Forelimb muscle (tissue), 1 donor: Measurements from ENCODE around the gene TMEM270. TPM values are rescaled to one million over a fixed set of nuclear protein-coding genes. Genes with fewer than 3 reads are reported as not detected.
"Not testable (repeated sequence)": the region's sequence is repeated elsewhere in the genome, so short reads cannot be mapped to it uniquely, and the experiment has no call there.

Experiments
- DNase-seq: peaks from one replicate; pipeline ENCODE4 v3.0.0-alpha.2; 2013; ENCODE audit warnings: low read depth
- polyA plus RNA-seq: library from polyadenylated mRNA; unstranded; fragments of 120-200 nt; gene quantifications from one replicate; pipeline ENCODE4 v1.2.1, GENCODE V29; 2013; ENCODE audit not compliant: insufficient read length

Gene TMEM270, protein sequence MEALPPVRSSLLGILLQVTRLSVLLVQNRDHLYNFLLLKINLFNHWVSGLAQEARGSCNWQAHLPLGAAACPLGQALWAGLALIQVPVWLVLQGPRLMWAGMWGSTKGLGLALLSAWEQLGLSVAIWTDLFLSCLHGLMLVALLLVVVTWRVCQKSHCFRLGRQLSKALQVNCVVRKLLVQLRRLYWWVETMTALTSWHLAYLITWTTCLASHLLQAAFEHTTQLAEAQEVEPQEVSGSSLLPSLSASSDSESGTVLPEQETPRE
- polyA plus RNA-seq: not detected

DNA sequence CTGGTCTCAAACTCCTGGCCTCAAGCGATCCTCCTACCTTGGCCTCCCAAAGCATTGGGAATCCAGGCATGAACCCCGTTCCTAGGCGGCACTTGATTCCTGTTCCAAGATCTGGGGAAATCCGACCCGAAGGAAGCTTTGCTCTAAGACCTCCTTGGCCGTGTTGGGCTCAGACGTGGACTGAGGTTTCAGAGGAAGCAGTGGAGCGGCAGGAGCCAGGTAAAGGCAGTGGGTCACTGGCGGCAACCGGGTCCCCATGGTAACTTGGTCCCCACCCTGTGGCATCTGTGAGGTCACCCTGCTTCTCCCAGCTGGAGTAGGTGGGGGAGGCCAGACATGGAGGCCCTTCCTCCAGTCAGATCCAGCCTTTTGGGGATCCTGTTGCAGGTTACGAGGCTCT lies at the start of gene TMEM270:
Gene TMEM270, plus strand, starts transcription at position 301 of the 400 bp plus-strand sequence. Its CDS starts 36 bp downstream, at position 337.
- no peak for DNase-seq

- DNase-seq: no peak
Measured at GRCh38 chr7:73811760-73812168, 49.2 kb upstream of the TMEM270 start.

- no peak for DNase-seq
Measured at GRCh38 chr7:73812996-73813395, 48.0 kb upstream of the TMEM270 start.

- DNase-seq: no peak
Measured at GRCh38 chr7:73815436-73815835, 45.5 kb upstream of the TMEM270 start.

DNA sequence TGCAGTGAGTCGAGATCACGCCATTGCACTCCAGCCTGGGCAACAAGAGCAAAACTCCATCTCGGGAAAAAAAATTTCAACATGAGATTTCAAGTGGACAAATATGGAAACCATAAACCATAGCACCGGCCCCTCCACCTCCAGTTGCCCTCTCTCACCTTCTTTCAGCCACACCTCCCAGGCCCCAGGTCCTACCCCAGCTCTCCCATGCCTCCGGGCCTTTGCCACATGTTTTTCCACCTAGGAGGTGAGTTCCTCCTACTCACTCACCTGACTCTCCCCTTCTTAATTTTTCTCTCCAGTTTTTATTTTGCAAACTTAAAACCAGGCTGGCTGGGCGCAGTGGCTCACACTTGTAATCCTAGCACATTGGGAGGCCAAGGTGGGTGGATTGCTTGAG lies 43.8 kb upstream of the TMEM270 start:
- no peak for DNase-seq

DNA sequence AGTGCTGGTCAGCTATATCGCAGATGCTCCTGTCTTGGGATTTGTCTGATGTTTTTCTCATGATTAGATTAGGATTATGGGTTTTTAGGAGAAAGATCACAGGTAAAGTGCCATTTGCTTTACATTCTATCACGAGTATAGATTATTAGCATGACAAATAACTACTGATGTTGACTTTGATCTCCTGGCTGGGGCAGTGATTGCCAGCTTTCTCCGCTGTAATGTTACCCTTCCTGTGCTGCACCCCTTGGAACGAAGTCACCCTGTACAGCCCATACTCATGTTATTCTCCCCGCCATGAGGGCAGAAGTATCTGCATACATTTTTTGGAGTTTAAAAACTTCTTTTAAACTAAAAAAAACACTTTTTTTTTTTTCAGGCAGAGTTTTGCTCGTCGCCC lies 40.9 kb upstream of the TMEM270 start:
- no peak for DNase-seq

DNA sequence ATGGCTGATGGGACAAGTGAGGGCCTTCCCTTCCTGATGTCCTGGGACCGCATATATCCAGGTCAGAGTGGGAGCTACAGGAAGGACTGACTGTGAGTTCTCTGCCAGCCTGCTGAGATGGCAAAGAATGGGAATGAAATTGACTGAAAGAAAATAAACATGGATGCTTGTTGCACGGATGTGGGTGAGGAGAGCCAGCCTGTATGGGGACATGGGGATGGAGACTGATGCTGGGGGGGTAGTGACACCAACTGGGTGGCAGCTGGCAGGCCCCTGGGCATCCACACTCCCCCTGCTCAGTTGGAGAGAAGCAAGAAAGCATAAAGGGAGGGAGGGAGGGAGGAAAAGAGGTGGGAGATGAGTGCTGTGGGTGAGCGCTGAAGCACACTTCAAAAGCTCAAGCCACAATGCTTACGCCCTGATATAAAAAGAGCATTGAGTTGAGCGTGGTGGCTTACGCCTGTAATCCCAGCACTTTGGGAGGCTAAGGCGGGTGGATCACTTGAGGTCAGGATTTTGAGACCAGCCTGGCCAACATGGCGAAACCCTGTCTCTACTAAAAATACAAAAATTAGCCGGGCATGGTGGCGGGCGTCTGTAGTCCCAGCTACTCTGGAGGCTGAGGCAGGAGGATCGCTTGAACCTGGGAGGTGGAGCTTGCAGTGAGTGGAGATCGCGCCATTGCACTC lies 39.2 kb upstream of the TMEM270 start:
- not testable (repeated sequence) for DNase-seq

DNA sequence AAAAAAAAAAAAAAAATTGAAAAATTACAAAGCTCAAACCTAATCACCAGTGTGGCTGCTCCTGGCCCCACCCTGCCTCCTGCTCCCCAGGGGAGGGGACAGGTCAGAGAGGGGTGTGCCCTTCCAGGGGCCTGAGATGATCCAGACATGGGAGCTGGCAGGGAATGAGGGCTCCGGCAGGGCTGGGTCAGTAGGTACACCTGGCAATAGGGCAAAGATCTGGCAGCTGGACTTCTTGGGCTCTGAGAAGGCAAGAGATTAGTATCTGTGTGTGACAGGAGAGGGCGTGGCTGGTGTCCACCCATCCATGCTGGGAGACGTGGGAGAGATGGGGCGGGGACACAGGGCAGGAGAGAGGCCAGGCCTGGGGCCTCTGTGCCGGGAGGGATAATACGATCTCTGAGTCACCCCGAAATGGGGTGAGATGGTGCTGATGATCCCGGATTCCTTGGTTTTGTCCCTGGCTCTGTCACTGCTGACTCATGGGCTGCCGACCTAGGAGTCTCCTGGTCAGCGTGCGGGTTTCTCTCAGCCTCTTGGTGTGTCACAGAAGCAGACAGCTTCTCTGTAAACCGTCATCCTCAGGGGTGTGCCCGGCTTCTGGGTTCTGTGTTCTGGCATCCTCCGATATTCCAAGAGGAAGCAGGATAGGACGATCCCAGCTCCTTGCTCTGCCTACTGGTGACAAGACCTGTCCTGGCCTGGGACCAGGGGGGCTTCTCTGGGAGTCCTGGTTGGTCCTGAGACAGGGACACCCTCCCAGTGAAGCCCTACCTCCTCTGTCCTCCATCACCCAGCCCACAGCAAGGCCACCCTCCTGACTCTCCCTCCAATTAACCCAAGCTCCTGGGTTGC lies 38.4 kb upstream of the TMEM270 start:
- no peak for DNase-seq

GRCh38 chr7:73823257-73823656 lies 37.7 kb upstream of the TMEM270 start:
- no peak for DNase-seq

- DNase-seq: no peak
Measured at GRCh38 chr7:73823873-73824592, 36.9 kb upstream of the TMEM270 start.

GRCh38 chr7:73824986-73825385 lies 36.0 kb upstream of the TMEM270 start:
- DNase-seq: no peak

GRCh38 chr7:73827567-73828106 lies 33.3 kb upstream of the TMEM270 start:
- no peak for DNase-seq

GRCh38 chr7:73828107-73828803 lies 32.7 kb upstream of the TMEM270 start:
- no peak for DNase-seq

DNA sequence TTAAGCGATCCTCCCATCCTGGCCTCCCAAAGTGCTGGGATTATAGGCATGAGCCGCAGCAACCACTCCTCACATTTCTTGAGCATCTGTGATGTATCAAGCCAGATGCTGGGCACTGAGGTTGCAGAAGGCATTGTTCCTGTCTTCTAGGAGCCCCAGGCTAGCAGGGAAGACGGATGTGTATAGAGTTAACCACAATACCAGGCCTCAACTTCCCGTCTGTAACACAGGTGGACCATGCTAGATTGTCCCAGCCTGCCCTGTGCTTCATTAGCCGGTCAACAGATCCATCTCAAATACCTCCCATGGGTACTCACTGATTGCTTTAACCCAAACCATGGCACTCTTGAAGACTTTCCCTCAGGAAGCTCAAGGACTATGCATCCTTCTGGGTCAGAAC lies 32.0 kb upstream of the TMEM270 start:
- DNase-seq: no peak

GRCh38 chr7:73829505-73829904 lies 31.5 kb upstream of the TMEM270 start:
- no peak for DNase-seq

DNA sequence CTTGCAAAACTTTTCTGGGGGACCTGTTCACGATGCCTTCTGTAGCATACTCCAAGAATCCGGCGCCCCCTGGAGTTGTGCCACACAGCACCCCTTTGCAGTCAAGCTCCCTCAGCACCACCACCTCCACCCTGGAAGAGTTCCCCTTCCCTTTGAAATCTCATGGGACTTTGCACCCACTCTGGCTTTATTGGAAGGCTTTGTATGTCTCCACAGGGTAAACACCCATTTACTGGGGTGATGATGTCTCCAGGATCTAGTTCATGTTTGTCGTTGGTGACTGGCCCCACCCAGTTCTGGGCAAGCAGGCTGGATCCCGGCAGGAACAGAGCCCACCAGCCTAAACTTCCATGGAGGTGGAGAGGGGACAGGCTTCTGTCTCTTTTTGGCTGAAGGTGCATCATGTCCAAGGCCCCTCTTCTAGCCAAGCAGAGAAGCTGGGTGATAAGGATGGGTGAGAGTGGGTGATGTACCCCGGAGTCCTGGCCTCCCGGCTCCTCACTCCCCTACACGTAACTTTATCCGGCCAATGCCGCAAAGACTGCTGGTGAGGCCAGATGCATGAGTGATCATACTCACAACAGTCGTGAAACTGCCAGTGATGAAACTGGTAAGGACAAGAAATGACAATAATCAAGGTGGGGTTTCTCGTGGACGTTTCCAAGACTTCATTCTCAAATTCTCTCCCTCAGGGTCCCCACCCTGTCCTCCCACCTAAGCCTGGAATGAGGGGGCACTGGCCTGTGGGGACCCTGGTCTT lies 30.9 kb upstream of the TMEM270 start:
- no peak for DNase-seq

DNA sequence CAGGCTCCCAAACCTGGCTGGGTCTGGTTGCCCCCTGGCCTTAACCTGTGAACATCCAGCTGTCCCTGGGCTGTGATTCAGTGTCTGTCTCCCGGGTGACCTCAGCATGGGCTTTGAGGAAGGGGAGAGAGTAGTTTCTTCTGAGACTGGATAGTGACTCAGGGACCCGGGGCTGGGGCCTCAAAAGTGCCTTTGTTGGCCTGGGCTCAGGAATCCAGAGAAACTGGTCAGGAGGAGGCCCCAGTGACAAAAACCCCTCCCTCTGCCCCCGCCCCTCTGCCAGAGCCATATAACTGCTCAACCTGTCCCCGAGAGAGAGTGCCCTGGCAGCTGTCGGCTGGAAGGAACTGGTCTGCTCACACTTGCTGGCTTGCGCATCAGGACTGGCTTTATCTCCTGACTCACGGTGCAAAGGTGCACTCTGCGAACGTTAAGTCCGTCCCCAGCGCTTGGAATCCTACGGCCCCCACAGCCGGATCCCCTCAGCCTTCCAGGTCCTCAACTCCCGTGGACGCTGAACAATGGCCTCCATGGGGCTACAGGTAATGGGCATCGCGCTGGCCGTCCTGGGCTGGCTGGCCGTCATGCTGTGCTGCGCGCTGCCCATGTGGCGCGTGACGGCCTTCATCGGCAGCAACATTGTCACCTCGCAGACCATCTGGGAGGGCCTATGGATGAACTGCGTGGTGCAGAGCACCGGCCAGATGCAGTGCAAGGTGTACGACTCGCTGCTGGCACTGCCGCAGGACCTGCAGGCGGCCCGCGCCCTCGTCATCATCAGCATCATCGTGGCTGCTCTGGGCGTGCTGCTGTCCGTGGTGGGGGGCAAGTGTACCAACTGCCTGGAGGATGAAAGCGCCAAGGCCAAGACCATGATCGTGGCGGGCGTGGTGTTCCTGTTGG lies 30.0 kb upstream of the TMEM270 start, which contains the start of gene CLDN4:
Gene CLDN4, plus strand, starts transcription at position 316 of the 903 bp plus-strand sequence. Its CDS starts 206 bp downstream, at position 522.
- no peak for DNase-seq

GRCh38 chr7:73831584-73831833 lies 29.4 kb upstream of the TMEM270 start:
- no peak for DNase-seq
